NCI-H2171 (cell line): ENCODE results near the gene CEP120.
"Not testable (repeated sequence)": the region's sequence is repeated elsewhere in the genome, so short reads cannot be mapped to it uniquely, and the experiment has no call there.

Experiments
- DNase-seq: peaks from one replicate; lab custom pipeline; 2025; lab: John Stamatoyannopoulos, UW

The CEP120 gene

DNA sequence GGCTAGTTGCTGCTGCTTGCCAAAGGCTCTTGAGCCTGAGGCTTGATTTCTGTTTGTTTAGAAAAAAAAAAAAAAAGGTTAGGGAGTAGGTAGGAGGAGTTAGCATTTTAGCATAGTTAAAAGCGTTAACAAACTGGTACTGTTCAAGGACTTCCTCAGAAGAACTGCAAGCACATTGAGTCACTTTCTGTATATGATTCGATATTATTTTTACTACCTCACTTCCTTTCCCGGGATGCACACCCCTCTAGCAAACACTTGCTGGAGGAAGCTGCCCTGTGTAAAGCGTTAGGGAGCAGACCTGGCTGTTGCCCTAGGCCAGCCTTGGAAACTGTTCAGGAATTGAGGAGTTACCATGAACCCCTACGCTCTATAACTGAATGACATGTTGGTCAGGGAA, 15.7 kb upstream of the CEP120 start:
- DNase-seq: no peak

- DNase-seq: no peak
These were observed 15.0 kb upstream of the CEP120 start for GRCh38 chr5:123438244-123438643.

DNA sequence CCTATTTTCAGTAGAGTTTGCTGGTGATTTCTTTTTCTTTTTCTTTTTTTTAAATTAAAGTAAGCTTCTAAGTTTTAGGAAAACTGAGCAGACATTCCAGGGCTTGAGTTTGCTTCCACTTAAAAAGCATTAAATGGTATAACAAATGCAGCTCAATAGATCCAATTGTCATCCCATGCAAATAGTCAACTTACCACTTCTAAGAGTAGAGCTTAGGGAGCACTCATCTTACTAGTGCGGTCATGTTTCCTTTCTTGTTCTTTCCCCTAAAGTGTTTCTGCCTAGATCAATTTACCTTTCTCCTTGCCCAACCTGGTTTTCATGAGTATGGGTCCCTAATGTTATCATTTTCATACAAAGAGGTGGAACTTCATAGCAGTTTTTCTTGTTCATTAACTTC, 13.0 kb upstream of the CEP120 start:
- DNase-seq: no peak

DNA sequence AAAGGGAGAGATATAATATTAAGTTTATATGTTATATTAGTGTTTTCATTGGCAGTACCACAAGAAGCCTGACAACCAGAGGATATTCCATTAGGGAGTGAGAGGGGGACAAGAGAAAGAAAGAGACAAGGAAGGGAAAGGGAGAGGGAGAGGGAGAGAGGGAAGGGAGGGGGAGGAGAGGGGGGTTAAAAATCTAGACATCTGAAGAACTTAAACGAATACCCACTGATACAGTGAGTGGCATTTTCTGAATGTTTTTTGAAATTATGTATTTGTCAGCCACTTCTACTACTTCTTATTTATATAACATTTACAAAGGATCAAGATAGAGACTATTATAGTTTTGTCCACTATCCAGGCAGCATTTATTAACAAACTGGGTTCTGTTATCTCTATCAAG, 11.6 kb upstream of the CEP120 start:
- no peak for DNase-seq

DNA sequence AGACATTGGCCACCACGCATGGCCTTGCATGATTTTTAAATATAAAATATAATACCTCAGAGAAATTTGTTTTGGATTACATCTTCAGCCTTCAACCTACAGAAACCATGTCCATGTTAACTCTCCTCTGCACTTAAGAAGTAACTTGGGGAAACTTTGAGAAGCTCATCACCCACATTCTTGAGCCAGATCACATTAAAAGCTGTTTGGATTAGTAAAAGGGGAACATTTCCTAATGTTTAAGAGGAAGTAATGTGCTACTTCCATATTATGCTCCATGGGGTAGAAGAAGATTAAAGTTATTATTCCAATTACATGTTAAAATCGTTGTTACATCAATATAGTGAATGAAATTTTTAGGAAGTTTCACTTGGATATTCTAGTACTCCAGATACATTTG, 10.4 kb upstream of the CEP120 start:
- DNase-seq: no peak

DNA sequence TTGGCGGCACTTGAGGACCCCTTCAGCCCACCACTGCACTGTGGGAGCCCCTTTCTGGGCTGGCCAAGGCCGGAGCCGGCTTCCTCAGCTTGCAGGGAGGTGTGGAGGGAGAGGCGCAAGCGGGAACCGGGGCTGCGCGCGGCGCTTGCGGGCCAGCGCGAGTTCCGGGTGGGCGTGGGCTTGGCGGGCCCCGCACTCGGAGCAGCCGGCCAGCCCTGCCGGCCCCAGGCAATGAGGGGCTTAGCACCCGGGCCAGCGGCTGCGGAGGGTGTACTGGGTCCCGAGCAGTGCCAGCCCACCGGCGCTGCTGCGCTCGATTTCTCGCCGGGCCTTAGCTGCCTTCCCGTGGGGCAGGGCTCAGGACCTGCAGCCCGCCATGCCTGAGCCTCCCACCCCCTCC, 7.2 kb upstream of the CEP120 start:
- not testable (repeated sequence) for DNase-seq

GRCh38 chr5:123429993-123430392, 6.8 kb upstream of the CEP120 start:
- no peak for DNase-seq

DNA sequence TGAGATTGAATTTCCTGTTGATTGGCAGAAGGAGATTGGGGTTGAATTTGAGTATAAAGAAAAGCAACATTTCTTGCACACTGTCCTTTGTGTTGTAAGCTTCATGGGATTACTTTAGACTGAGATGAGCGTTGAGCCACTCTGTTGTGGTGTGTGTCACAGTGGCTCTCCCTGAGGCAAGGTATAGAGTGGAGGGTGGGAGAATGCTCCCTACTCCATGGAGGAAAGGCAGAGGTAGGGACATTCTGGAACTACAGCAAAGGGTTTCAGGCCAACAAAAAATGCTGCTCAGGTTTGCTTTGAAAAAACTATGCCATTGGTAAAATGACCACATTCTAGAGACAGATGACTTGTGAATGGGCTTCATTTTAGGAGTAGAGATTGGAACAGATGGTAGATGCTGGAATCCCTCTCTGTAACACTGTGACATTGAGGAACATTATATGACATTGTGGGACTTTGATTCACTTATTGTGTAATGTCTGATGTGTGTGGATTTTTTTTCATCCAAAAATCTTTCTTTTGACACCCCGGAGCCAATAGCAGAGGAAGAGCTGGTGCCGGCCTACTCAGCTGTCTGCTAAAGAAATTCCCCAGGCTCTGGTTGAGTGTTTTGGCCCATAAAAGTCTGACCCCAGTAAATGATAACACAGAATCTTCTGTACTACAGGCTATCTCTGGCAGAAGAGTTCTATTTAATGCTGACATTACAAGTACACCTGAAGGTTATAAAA, 6.2 kb upstream of the CEP120 start:
- no peak for DNase-seq

DNA sequence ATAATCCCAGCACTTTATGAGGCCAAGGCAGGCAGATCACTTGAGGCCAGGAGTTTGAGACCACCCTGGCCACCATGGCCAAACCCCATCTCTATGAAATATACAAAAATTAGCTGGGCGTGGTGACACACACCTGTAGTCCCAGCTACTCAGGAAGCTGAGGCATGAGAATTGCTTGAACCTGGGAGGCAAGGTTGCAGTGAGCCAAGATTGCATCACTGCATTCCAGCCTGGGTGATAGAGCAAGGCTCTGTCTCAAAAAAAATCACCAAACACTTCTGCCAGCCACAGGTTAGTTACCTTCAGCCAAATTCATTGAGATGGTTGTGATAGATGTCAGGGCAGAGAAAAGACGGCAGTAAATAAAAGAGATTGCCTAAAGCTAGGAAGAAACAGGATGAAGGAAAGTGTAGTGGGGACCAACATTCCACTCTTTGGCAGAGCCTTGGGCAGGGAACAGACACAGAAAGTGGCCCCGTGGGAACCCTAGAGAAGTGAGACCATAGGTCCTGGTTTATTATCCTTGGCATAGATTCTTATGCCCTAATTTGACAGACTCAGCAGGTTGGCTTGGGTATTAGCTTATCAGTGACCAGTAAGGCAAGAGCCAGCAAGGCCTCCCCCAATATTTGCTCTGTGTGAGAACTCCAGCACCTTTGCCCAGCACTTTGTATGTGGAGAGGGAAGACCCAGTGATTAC, 5.5 kb upstream of the CEP120 start:
- DNase-seq: no peak

DNA sequence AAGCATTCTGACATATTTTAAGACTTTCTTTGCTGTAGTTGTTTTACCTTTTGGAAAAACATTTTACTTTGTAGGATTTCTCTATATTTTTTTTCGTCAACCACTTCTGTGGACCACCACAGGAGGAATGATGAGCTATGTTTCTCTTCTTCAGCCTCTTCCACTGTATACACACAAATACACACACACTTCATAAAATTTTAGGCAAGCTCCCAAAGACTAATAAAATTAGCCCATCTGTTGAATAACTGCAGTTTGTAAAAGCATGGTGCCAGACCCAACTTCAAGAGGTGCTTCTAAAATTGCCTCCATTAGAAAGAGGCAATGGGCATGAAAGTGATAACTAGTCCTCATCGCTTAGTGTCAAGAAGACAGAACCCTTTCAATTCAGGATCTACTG, 4.1 kb upstream of the CEP120 start:
- DNase-seq: no peak

DNA sequence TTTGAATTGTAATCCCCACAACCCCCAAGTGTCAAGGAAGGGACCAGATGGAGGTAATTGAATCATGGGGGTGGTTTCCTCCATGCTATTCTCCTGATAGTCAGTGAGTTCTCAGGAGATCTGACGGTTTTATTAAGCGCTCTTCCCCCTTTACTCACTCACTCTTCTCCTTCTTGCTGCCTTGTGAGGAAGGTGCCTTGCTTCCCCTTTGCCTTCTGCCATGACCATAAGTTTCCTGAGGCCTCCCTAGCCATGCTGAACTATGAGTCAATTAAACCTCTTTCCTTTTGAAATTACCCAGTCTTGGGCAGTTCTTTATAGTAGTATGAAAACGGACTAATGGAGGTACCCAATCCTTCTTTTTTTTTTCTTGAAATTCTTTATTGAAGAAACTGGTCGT, 2.2 kb upstream of the CEP120 start:
- no peak for DNase-seq

DNA sequence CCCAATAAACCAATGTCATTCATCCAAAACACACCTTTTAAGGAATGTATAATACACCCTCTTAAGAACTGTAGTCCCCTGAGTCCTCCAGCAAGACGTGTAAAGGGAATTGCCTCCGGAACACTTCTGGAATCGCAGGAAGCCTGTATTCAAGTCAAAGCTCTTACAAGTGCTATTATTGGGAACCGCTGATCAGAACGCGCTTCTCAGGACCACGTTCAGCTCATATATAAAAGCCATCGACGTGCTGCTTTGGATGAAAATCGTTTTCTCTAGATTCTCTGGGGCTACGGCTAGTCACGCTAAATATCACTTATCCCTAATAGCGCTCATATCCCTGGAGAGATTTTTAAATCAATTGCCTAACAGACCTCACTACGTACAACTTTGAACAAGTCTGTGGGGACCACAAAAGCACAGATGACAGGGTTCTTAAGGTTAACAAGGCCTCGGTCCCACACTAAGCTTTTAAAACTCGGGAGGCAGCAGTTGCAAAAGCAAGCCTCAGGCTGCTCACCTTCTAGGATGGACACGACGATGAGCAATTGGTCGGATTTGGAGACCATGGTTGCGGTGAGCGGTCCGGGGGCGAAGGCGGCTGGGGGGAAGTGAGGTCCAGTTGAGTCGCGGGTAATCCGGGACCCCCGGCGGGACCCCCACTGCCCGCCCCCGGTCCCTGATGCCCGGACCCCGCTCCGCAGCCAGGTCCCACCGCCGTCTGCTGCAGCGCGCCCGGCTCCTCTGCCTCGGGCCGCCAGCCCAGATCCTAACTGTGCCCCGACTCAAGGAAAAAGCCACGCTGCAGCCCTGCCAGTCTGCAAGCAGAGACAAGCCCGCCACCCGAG, 548 bp downstream of the CEP120 start:
- no peak for DNase-seq

- DNase-seq: no peak
These were observed 1.4 kb downstream of the CEP120 start for GRCh38 chr5:123421773-123422172.

DNA sequence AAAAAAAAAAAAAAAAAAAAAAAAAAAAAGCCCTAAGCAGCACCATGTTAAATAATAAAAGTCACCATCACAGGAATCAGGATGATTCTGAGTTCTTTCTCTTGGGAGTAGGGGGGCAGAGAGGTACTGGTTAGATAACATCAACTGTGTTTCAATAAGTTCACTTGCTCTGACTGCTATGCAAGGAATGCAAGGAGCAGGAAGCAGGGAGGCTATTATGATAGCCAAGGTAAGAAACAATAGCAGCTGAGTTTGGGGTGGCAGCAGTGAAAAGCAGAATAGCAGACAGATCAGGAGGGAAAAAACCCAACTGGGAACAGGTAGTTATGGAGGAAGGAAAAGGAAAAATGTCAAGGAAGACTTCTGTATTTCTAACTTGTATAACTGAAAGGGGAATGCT, 8.2 kb downstream of the CEP120 start:
- DNase-seq: no peak

DNA sequence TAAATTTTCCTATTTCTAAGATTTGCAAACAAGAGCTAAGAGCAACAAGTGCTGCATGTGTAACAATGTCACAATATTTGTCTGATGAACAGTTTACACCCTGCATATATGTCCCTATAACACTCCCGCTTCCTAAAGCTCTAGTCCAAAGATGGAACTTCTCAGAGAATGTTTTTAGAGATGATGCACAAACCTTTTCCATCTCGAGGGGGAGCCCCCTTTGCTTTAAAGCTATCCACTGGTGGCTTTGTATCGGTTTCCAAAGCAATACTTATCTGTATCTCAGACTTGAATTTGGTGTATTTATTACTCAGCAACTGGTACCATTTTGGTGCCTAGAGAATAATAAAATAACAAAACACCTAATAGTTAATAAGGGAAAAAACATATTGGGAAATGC, 11.0 kb downstream of the CEP120 start:
- no peak for DNase-seq

- not testable (repeated sequence) for DNase-seq
These were observed 21.2 kb downstream of the CEP120 start for GRCh38 chr5:123401999-123402398.

DNA sequence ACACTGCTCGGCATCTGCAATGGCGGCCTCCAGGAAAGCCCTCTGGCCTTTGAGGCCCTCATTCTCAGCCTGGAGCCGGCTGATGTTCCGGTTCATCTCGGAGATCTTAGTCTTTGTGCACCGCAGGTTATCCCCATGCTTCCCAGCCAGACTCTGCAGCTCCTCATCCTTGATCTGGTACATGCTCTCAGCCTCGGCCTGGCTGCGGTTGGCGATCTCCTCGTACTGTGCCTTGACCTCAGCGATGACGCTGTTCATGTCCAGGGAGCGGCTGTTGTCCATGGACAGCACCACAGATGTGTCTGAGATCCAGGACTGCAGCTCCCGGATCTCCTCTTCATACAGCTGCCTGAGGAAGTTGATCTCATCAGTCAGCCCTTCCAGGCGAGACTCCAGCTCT, 21.9 kb downstream of the CEP120 start:
- no peak for DNase-seq

- not testable (repeated sequence) for DNase-seq
These were observed 22.3 kb downstream of the CEP120 start for GRCh38 chr5:123400870-123401291.

GRCh38 chr5:123398058-123398733, 25.0 kb downstream of the CEP120 start:
- no peak for DNase-seq

DNA sequence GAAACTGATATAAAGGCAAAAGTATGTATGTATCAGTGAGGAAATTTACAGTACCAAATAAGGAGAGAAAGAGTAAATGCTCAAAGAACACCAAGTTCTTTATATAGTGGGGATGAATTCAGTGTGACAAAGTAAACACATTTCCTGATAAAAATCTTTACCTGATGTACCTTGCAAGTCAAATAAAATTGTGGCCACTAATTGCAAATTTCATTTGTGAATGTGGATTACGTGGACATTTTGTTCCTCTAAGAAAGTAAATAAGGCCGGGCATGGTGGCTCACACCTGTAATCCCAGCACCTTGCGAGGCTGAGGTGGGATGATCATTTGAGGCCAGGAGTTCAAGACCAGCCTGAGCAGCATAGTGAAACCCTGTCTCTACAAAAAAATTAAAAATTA, 25.7 kb downstream of the CEP120 start:
- no peak for DNase-seq

DNA sequence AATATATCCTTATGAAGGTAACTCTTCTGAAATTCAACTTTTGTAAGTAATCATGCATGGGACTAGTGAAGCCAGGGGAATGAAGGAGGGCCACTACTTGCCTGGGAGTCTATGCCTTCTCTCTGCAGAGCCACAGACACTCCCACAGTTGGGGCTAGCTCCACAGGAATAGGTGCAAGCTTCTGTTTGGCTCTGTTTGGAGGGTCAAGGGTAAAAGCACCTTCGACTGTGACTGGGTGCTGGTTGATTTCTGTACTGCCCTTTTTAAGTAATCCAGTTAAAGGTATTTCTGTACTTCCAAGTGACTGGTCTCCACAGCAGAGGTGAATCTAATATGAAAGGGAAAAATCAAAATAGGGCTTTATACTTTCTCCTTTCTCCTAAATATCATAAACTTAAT, 32.2 kb downstream of the CEP120 start:
- no peak for DNase-seq

DNA sequence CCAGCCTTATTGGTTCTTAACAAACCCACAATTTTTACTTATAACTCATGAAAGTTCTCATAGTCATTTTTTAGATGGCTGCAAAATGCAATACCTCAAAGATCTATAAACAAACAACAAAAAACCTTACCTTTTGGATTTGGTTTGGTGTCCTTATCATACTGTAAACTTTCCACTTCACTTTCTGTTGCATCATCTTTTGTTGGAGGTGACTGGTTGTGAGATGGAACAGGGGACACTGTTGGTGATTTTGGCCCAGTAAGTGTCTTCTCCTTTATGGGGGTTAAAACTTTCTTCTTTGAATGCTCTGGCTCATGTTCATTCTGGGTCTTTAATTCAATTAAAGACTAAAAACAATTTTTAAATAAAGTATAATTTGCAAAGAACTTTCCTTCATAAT, 33.4 kb downstream of the CEP120 start:
- DNase-seq: no peak
